H7 (cell line): Measurements from ENCODE around the gene VPS16. TPM values are rescaled to one million over a fixed set of nuclear protein-coding genes. Genes with fewer than 3 reads are reported as not detected.

ENCODE experiments used
- DNase-seq: peaks from one replicate; pipeline ENCODE4 v3.0.0; 2012
- H3K27me3 ChIP-seq: 2 replicates; pipeline ENCODE4 v1.6.0; 2011; ENCODE audit warnings: mild to moderate bottlenecking, low read length; ENCODE audit not compliant: control insufficient read depth, insufficient read depth
- H3K36me3 ChIP-seq: replicated peaks from 2 replicates; pipeline ENCODE4 v1.5.1; 2011; ENCODE audit warnings: low read length; ENCODE audit not compliant: control insufficient read depth, insufficient read depth
- H3K4me3 ChIP-seq: 2 replicates; pipeline ENCODE4 v1.5.1; 2011; ENCODE audit warnings: low read depth, mild to moderate bottlenecking, control low read depth, low read length, moderate library complexity; ENCODE audit not compliant: insufficient read depth
- total RNA-seq: library from RNA; depleted of rRNA; stranded (reverse); fragments of >200 nt; shearing (Covaris generic); gene quantifications from 2 replicates; pipeline ENCODE4 v1.2.3, GENCODE V29; 2014; rRNA removed

VPS16 gene
- total RNA-seq, 1 experiment from 2014 or later, result 27.5 TPM

- Histone ChIP-seq H3K27me3 (no peaks in the 10 kb centered on the region), H3K4me3 (no peak overlapping the region), H3K36me3 (no peaks in the 10 kb centered on the region)
- DNase-seq, result no peak
Observed at GRCh38 chr20:2902818-2903217, 62.3 kb downstream of the VPS16 start.

- no peak for DNase-seq
- Histone ChIP-seq H3K27me3 (no peaks in the 10 kb centered on the region), H3K36me3 (no peaks in the 10 kb centered on the region), H3K4me3 (no peak overlapping the region)
Observed at GRCh38 chr20:2903686-2904085, 63.1 kb downstream of the VPS16 start.

GRCh38 chr20:2907519-2907918, 67.0 kb downstream of the VPS16 start:
- H3K4me3 ChIP-seq, result no peak overlapping the region
- DNase-seq, result no peak
- no peaks in the 10 kb centered on the region for H3K27me3 ChIP-seq
- no peaks in the 10 kb centered on the region for H3K36me3 ChIP-seq

- H3K36me3 ChIP-seq, result no peaks in the 10 kb centered on the region
- no peak for DNase-seq
- no peak overlapping the region for H3K4me3 ChIP-seq
- no peaks in the 10 kb centered on the region for H3K27me3 ChIP-seq
Observed at GRCh38 chr20:2909953-2910352, 69.4 kb downstream of the VPS16 start.

- no peak overlapping the region for H3K4me3 ChIP-seq
- no peak for DNase-seq
Observed at GRCh38 chr20:2911200-2911599, 70.7 kb downstream of the VPS16 start.

GRCh38 chr20:2914160-2914559, 73.6 kb downstream of the VPS16 start:
- Histone ChIP-seq H3K4me3 (no peak overlapping the region), H3K27me3 (no peaks in the 10 kb centered on the region), H3K36me3 (no peaks in the 10 kb centered on the region)
- no peak for DNase-seq

More at GRCh38 chr20:2911200-2911599, 70.7 kb downstream of the VPS16 start:
- Histone ChIP-seq H3K27me3 (no peaks in the 10 kb centered on the region), H3K36me3 (no peaks in the 10 kb centered on the region)

Other genes with a start within 250 kb of the VPS16 start
- 334 and 392 TPM in 2 replicates for gene NOP56, start 188.1 kb upstream of the VPS16 start, total RNA-seq
- 174 and 183 TPM in 2 replicates for gene IDH3B, start 176.5 kb upstream of the VPS16 start, total RNA-seq
- 1.1 and 2.6 TPM in 2 replicates for gene EBF4, start 148.0 kb upstream of the VPS16 start, total RNA-seq
- gene CPXM1, start 40.1 kb upstream of the VPS16 start, total RNA-seq, result 105 and 109 TPM in 2 replicates
- gene C20orf141, start 25.8 kb upstream of the VPS16 start, total RNA-seq, result not detected in 2 replicates
- gene TMEM239, start 24.4 kb upstream of the VPS16 start, total RNA-seq, result not detected in 2 replicates
- 21.8 and 23.6 TPM in 2 replicates for gene PCED1A, start 90 bp upstream of the VPS16 start, total RNA-seq
- gene PTPRA, start 32.7 kb downstream of the VPS16 start, total RNA-seq, result 22.1 and 36.3 TPM in 2 replicates
- gene GNRH2, start 202.9 kb downstream of the VPS16 start, total RNA-seq, result not detected in 2 replicates
- 133 and 141 TPM in 2 replicates for gene MRPS26, start 205.3 kb downstream of the VPS16 start, total RNA-seq
- gene OXT, start 230.9 kb downstream of the VPS16 start, total RNA-seq, result 1.5 TPM in 1 of 2 replicates, not detected in the other
- not detected in 2 replicates for gene AVP, start 244.0 kb downstream of the VPS16 start, total RNA-seq